Endothelial cell (in vitro differentiated cells): ENCODE data around the gene KDM1B. TPM values are rescaled to one million over a fixed set of nuclear protein-coding genes. Genes with fewer than 3 reads are reported as not detected.
"Not testable (repeated sequence)": the region's sequence is repeated elsewhere in the genome, so short reads cannot be mapped to it uniquely, and the experiment has no call there.

Experiments used
- DNase-seq: peaks from one replicate; pipeline ENCODE4 v3.0.0; 2021; ENCODE audit warnings: low spot score
- H3K27ac Mint-ChIP-seq: one replicate; pipeline ENCODE4 v1.8.0; 2021; ENCODE audit warnings: mixed read lengths, inconsistent platforms; ENCODE audit not compliant: unreplicated experiment
- H3K27me3 Mint-ChIP-seq: one replicate; pipeline ENCODE4 v1.8.0; 2021; ENCODE audit warnings: mild to moderate bottlenecking, moderate library complexity, mixed read lengths, inconsistent platforms; ENCODE audit not compliant: unreplicated experiment
- H3K36me3 Mint-ChIP-seq: one replicate; pipeline ENCODE4 v1.8.0; 2021; ENCODE audit warnings: mild to moderate bottlenecking, low read depth, mixed read lengths, inconsistent platforms; ENCODE audit not compliant: unreplicated experiment
- H3K4me1 Mint-ChIP-seq: one replicate; pipeline ENCODE4 v1.8.0; 2021; ENCODE audit warnings: mild to moderate bottlenecking, mixed read lengths, inconsistent platforms; ENCODE audit not compliant: unreplicated experiment
- H3K4me3 Mint-ChIP-seq: one replicate; pipeline ENCODE4 v1.8.0; 2021; ENCODE audit warnings: mild to moderate bottlenecking, mixed read lengths, inconsistent platforms; ENCODE audit not compliant: unreplicated experiment
- H3K9me3 Mint-ChIP-seq: one replicate; pipeline ENCODE4 v1.8.0; 2021; ENCODE audit warnings: mixed read lengths, inconsistent platforms; ENCODE audit not compliant: unreplicated experiment
- total RNA-seq: library from RNA; stranded (reverse); fragmentation: NEBNext Ultra II Directional; extraction: Animal tissue kit (Norgen Biotek cat#: 25700); gene quantifications from one replicate; pipeline ENCODE4 v1.2.1, GENCODE V29; 2021; ENCODE audit not compliant: unreplicated experiment
- TF ChIP-seq, protein P1 (sequence below): fragments of 200-600 bp; sonication (generic); IDR thresholded peaks from one replicate; pipeline ENCODE4 v1.5.0; 2021; ENCODE audit warnings: antibody characterized with exemption; ENCODE audit not compliant: unreplicated experiment

Gene KDM1B
- total RNA-seq, 1 donor from 2014 or later = 14.9 TPM

DNA sequence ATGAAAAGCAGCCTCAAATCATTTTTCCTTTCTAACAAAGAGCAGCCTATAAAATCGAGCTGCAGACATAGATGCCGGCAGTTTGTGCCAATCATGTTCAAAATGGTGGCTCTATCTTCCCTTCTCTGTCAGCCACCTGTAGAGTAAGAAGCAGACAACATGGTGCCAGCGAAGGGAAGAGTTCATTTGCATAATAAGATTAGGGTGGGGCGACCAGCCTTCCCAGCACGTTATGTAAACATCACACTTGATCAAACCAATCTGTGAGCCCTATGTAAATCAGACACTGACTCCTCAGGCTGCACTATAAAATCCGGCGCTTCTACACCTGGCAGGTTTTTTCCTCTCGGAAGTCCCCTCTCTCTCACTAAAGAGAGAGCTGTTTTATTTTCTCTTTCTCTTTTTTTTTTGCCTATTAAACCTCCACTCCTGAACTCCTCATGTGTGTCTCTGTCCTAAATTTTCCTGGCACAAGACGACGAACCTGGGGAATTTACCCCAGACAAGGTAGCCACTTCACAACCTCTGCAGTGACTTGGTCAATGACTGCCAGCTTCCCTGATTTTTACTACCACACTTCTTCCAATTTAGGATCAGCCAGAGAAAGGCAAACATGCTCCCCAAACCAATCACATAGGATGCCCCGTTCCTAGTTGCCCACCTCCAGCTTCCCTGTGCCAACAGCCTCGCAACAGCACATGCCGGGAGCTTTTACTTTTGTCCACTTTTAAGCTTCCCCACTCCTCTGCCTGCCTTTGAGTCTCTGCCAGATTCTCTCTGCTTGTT, 13.2 kb upstream of the KDM1B start:
- peaks cover 2% of the 10 kb centered on the region for H3K27me3 Mint-ChIP-seq
- H3K27ac Mint-ChIP-seq = no peak overlapping the region
- no peaks in the 10 kb centered on the region for H3K9me3 Mint-ChIP-seq
- peaks cover 33% of the 10 kb centered on the region for H3K36me3 Mint-ChIP-seq
- TF ChIP-seq, protein P1, sequence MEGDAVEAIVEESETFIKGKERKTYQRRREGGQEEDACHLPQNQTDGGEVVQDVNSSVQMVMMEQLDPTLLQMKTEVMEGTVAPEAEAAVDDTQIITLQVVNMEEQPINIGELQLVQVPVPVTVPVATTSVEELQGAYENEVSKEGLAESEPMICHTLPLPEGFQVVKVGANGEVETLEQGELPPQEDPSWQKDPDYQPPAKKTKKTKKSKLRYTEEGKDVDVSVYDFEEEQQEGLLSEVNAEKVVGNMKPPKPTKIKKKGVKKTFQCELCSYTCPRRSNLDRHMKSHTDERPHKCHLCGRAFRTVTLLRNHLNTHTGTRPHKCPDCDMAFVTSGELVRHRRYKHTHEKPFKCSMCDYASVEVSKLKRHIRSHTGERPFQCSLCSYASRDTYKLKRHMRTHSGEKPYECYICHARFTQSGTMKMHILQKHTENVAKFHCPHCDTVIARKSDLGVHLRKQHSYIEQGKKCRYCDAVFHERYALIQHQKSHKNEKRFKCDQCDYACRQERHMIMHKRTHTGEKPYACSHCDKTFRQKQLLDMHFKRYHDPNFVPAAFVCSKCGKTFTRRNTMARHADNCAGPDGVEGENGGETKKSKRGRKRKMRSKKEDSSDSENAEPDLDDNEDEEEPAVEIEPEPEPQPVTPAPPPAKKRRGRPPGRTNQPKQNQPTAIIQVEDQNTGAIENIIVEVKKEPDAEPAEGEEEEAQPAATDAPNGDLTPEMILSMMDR = no peak
- H3K4me3 Mint-ChIP-seq = peak overlapping the region; percentile 10
- no peak for DNase-seq
- H3K4me1 Mint-ChIP-seq = no peaks in the 10 kb centered on the region

DNA sequence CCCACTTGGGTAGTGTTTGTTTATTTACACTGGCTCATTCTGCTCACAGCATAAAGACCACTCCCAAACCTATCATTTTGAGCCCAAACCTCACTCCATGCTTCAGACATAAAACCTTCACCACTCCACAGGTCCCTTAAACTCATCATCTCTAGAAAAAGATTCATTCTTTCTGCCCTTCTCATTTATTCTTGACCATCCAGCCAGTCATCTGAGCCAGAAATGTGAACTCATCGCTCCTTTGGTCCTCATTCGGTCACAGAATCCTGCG, 12.7 kb upstream of the KDM1B start:
- Mint-ChIP-seq H3K4me1 (no peaks in the 10 kb centered on the region), H3K27ac (no peak overlapping the region), H3K36me3 (peaks cover 33% of the 10 kb centered on the region), H3K9me3 (no peaks in the 10 kb centered on the region), H3K4me3 (peak overlapping the region; percentile 10), H3K27me3 (peaks cover 2% of the 10 kb centered on the region)
- no peak for DNase-seq
- TF ChIP-seq, protein P1 = no peak

DNA sequence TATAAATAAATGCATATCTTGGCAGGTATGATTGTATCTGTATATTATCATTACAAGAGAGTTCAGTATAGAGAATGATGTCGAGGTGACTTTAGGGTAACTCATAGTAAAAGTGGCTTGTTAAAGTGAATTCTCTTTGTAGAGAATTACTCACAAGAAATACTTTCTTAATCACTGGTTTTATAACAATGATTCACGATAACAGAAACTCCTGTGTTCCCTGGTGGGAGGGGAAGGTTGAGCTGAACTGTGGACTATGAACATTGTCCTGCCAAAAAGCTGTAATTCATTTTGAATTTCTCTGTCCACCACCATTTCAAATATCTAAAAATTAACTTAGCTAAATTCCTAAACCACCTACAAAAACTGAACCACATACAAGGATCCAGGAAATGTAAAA, 8.1 kb upstream of the KDM1B start:
- no peaks in the 10 kb centered on the region for H3K27me3 Mint-ChIP-seq
- DNase-seq = no peak
- H3K9me3 Mint-ChIP-seq = no peaks in the 10 kb centered on the region
- no peak overlapping the region for H3K27ac Mint-ChIP-seq
- H3K36me3 Mint-ChIP-seq = peaks cover 10% of the 10 kb centered on the region
- H3K4me1 Mint-ChIP-seq = no peaks in the 10 kb centered on the region
- TF ChIP-seq, protein P1 = no peak
- H3K4me3 Mint-ChIP-seq = no peak overlapping the region

DNA sequence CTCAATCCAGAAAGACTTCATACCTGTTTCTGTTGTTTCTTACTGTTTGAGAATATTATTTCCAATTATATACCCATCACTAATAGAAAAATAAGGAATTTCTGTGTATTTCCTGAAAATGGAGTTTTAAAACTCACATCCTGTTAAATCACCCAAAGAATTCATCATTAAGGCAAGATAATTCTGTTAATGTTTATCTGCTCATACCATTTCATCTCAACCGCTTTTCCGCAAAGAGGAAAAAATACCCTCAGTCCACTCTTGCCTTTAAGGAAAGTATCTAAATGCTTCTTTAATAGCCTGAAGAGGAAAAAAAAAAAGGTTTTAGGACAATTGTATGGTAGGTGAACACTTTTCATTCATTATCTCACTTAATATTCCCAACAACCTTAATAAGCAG, 7.6 kb upstream of the KDM1B start:
- H3K4me1 Mint-ChIP-seq = peaks cover 2% of the 10 kb centered on the region
- H3K27me3 Mint-ChIP-seq = no peaks in the 10 kb centered on the region
- TF ChIP-seq, protein P1 = no peak
- no peak overlapping the region for H3K4me3 Mint-ChIP-seq
- H3K36me3 Mint-ChIP-seq = peaks cover 6% of the 10 kb centered on the region
- no peak for DNase-seq
- H3K9me3 Mint-ChIP-seq = no peaks in the 10 kb centered on the region
- no peak overlapping the region for H3K27ac Mint-ChIP-seq

DNA sequence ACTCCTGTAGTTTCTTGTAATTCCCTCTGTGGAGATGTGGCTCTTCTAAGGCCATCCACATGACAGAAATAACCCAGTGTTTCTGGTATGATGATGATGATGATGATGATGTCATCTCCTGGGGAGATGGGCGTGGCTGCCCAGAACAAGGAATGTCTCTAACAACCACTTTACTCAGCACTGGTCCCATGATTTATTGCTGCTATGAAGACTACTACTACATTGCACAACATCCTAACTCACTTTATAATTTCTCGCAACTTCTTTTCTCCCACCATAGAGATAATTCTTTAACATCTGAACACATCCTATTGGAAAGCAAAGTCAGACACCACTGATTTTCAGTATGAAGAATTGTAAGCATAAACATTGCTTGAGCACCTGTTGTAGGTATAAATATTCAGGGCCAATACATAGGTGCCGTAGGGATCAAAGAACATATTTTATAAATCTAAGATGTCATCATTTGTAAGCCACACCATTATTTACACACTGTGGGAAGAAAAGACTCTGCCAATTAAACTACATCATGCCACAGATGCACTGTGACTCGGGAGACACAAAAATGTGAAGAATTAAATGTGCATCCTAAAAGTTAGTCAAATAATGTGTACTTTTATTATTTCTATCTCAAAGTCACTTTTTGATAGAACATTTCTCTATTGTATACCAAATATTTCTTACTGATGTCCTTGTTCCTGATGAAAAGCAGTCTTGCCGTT, 6.8 kb upstream of the KDM1B start:
- Mint-ChIP-seq H3K36me3 (no peaks in the 10 kb centered on the region), H3K27me3 (no peaks in the 10 kb centered on the region), H3K27ac (no peak overlapping the region)

DNA sequence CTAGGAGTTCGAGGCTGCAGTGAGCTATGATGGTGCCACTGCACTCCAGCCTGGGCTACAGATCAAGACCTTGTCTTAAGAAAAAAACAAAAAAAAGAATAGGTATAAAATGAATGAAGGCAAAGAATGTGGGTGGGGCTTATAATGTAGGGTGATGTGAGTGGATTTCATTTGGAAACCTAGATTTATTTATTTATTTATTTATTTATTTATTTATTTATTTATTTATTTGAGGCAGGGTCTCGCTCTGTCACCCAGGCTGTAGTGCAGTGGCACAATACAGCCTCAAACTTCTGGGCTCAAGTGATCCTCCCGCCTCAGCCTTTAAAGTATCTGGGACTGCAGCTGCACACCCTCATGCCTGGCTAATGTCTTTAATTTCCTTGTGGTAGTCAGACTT, 3.8 kb upstream of the KDM1B start:
- H3K27ac Mint-ChIP-seq, H3K27me3 Mint-ChIP-seq, H3K9me3 Mint-ChIP-seq, H3K36me3 Mint-ChIP-seq, H3K4me3 Mint-ChIP-seq, DNase-seq: not testable (repeated sequence)
- H3K4me1 Mint-ChIP-seq = peaks cover 18% of the 10 kb centered on the region

More for the DNA sequence above, 6.8 kb upstream of the KDM1B start:
- Mint-ChIP-seq H3K4me1 (peaks cover 10% of the 10 kb centered on the region), H3K4me3 (no peak overlapping the region), H3K9me3 (no peaks in the 10 kb centered on the region)
- no peak for DNase-seq
- TF ChIP-seq, protein P1 = no peak
